PC-9 (cell line): Measurements from ENCODE around the gene HES1. TPM values are rescaled to one million over a fixed set of nuclear protein-coding genes. Genes with fewer than 3 reads are reported as not detected.

ENCODE experiments used
- BruUV-seq: library from RNA; stranded (reverse); fragments of 400-500 nt; replicated peaks from 2 replicates; lab custom pipeline; 2021; lab: Mats Ljungman, UMichigan
- CTCF ChIA-PET: fragments of 300-600 bp; sonication (Branson Sonifier 250); formaldehyde crosslinking; loops from one replicate; lab custom pipeline; 2022; ENCODE audit warnings: antibody characterized with exemption; lab: Charles Lee
- POLR2A ChIA-PET: fragments of 300-600 bp; sonication (Branson Sonifier 250); formaldehyde crosslinking; loops from one replicate; lab custom pipeline; 2022; ENCODE audit warnings: antibody characterized with exemption; ENCODE audit not compliant: unreplicated experiment; lab: Charles Lee
- DNase-seq, 2 experiments: peaks; one replicate each; pipeline versions ENCODE4 v3.0.0 to v3.0.0-alpha.2; 2015 to 2022; ENCODE audit warnings: mixed read lengths in 1 of 2
- H2AFZ ChIP-seq: fragments of 200-600 bp; sonication (generic); 2 replicates; pipeline ENCODE4 v1.8.1; 2017; ENCODE audit warnings: antibody characterized with exemption
- H3F3A ChIP-seq: fragments of 200-600 bp; sonication (generic); 2 replicates; pipeline ENCODE4 v1.8.1; 2017; ENCODE audit warnings: antibody characterized with exemption, mild to moderate bottlenecking, low read depth; ENCODE audit not compliant: insufficient read depth
- H3K27ac ChIP-seq: fragments of 200-600 bp; sonication (generic); 2 replicates; pipeline ENCODE4 v1.6.1; 2016; ENCODE audit warnings: mixed run types
- H3K27me3 ChIP-seq: fragments of 200-600 bp; sonication (generic); 2 replicates; pipeline ENCODE4 v1.6.1; 2016; ENCODE audit warnings: low read depth, mixed run types; ENCODE audit not compliant: insufficient read depth
- H3K36me3 ChIP-seq: fragments of 200-600 bp; sonication (generic); 2 replicates; pipeline ENCODE4 v1.6.1; 2016; ENCODE audit warnings: low read depth, mixed run types
- H3K4me1 ChIP-seq: fragments of 200-600 bp; sonication (generic); replicated peaks from 2 replicates; pipeline ENCODE4 v1.6.1; 2016; ENCODE audit warnings: mixed run types; ENCODE audit not compliant: insufficient read depth
- H3K4me2 ChIP-seq: fragments of 200-600 bp; sonication (generic); 2 replicates; pipeline ENCODE4 v1.6.1; 2017; ENCODE audit warnings: mixed run types
- H3K4me3 ChIP-seq: fragments of 200-600 bp; sonication (generic); 2 replicates; pipeline ENCODE4 v1.6.1; 2016; ENCODE audit warnings: mixed run types
- H3K79me2 ChIP-seq: fragments of 200-600 bp; sonication (generic); 2 replicates; pipeline ENCODE4 v1.6.1; 2017; ENCODE audit warnings: low read depth, mixed run types
- H3K9me2 ChIP-seq: fragments of 200-600 bp; sonication (generic); 2 replicates; pipeline ENCODE4 v1.8.1; 2017; ENCODE audit warnings: mild to moderate bottlenecking; ENCODE audit not compliant: insufficient read depth
- H3K9me3 ChIP-seq: fragments of 200-600 bp; sonication (generic); 2 replicates; pipeline ENCODE4 v1.8.1; 2016; ENCODE audit warnings: low read depth; ENCODE audit not compliant: insufficient read depth
- H4K20me1 ChIP-seq: fragments of 200-600 bp; sonication (generic); 2 replicates; pipeline ENCODE4 v1.8.1; 2017; ENCODE audit not compliant: insufficient read depth
- CTCF ChIP-seq: fragments of 200-600 bp; sonication (generic); conservative IDR thresholded peaks from 2 replicates; pipeline ENCODE4 v1.6.1; 2017; ENCODE audit warnings: mixed run types, antibody characterized with exemption, mild to moderate bottlenecking, moderate library complexity
- EZH2 ChIP-seq: fragments of 200-600 bp; sonication (generic); IDR thresholded peaks from 2 replicates; pipeline ENCODE4 v1.8.0; 2017; ENCODE audit warnings: antibody characterized with exemption, low read depth
- intact Hi-C: fragments of 100-400 bp; cut with micrococcal nuclease; formaldehyde crosslinking; loops from one replicate; pipeline ENCODE4 v1.10.0; 2022; ENCODE audit not compliant: unreplicated experiment
- total RNA-seq: library from RNA; stranded (reverse); gene quantifications from 2 replicates; pipeline ENCODE4 v1.2.3, GENCODE V29; 2021

HES1 gene
- total RNA-seq, 1 experiment from 2014 or later, result 66.5 TPM

DNA sequence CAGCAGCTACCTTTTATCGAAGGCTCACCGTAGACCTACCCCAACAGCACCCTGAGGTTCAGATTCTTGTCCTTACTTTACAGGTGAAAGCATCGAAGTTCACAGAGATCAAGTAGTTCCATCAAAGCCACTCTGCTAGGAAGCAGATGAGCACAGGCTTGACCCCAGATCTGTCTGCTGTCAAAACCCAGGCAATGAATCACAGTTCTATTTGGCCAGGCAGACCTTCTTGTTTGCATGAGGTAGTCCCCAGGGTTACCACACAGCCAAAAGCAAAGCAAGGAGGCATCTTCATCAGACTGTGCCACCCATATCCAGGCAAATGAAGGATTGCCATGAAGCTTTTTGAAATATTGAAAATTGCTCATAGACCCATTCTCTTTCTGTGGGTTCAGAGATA lies 33.0 kb downstream of the HES1 start:
- H4K20me1 ChIP-seq, result no peaks in the 10 kb centered on the region
- no peak for DNase-seq
- no peaks in the 10 kb centered on the region for H3K36me3 ChIP-seq
- no peak for TF ChIP-seq EZH2
- TF ChIP-seq CTCF, result no peak
- CTCF ChIA-PET, result interaction anchor here (1.3 kb wide), 1 partner anchor 147 kb away, joined by 3 read pairs; no protein-coding TSS in a partner anchor
- BruUV-seq, result no TSS peak
- H3K27me3 ChIP-seq, result no peaks in the 10 kb centered on the region
- H3K4me1 ChIP-seq, result peaks cover 8% of the 10 kb centered on the region
- H3K79me2 ChIP-seq, result no peaks in the 10 kb centered on the region
- H3F3A ChIP-seq, result no peaks in the 10 kb centered on the region
- intact Hi-C loops, result no loop called here
- POLR2A ChIA-PET, result interaction anchor here (0.6 to 0.7 kb wide), 2 partner anchors 30 to 102 kb away, joined by 3 to 7 read pairs; no protein-coding TSS in a partner anchor
- no peaks in the 10 kb centered on the region for H3K9me2 ChIP-seq
- H3K9me3 ChIP-seq, result no peaks in the 10 kb centered on the region
- no peak overlapping the region for H2AFZ ChIP-seq
- no peak overlapping the region for H3K4me3 ChIP-seq
- no peak overlapping the region for H3K4me2 ChIP-seq
- no peak overlapping the region for H3K27ac ChIP-seq

- ChIA-PET POLR2A (interaction anchor here (0.6 to 0.7 kb wide), 2 partner anchors 31 to 101 kb away, joined by 3 to 7 read pairs; no protein-coding TSS in a partner anchor), CTCF (interaction anchor here (1.3 kb wide), 1 partner anchor 146 kb away, joined by 3 read pairs; no protein-coding TSS in a partner anchor)
- no peaks in the 10 kb centered on the region for H3K9me2 ChIP-seq
- no peak for DNase-seq
- no peaks in the 10 kb centered on the region for H3F3A ChIP-seq
- no peaks in the 10 kb centered on the region for H4K20me1 ChIP-seq
- no peaks in the 10 kb centered on the region for H3K9me3 ChIP-seq
- intact Hi-C loops, result no loop called here
- H3K27ac ChIP-seq, result no peak overlapping the region
- H3K4me3 ChIP-seq, result no peak overlapping the region
- H3K36me3 ChIP-seq, result no peaks in the 10 kb centered on the region
- H3K27me3 ChIP-seq, result no peaks in the 10 kb centered on the region
- no TSS peak for BruUV-seq
- TF ChIP-seq EZH2 (no peak), CTCF (no peak)
- H3K79me2 ChIP-seq, result no peaks in the 10 kb centered on the region
- no peak overlapping the region for H3K4me2 ChIP-seq
- H2AFZ ChIP-seq, result no peak overlapping the region
- peaks cover 8% of the 10 kb centered on the region; the same call in 1 of the 2 replicates for H3K4me1 ChIP-seq
Measured at GRCh38 chr3:194169595-194169994, 33.6 kb downstream of the HES1 start.

GRCh38 chr3:194170793-194171192 lies 34.8 kb downstream of the HES1 start:
- intact Hi-C loops, result no loop called here
- Histone ChIP-seq H3K79me2 (no peaks in the 10 kb centered on the region), H3K9me3 (no peaks in the 10 kb centered on the region), H3K27ac (no peak overlapping the region), H3K4me2 (no peak overlapping the region), H3K9me2 (no peaks in the 10 kb centered on the region), H3F3A (no peaks in the 10 kb centered on the region), H3K4me1 (peaks cover 8% of the 10 kb centered on the region; the same call in 1 of the 2 replicates), H3K4me3 (no peak overlapping the region), H3K27me3 (no peaks in the 10 kb centered on the region), H3K36me3 (no peaks in the 10 kb centered on the region), H4K20me1 (no peaks in the 10 kb centered on the region), H2AFZ (no peak overlapping the region)
- ChIA-PET POLR2A (interaction anchor here (0.5 kb wide), 1 partner anchor 294 kb away, joined by 8 read pairs; no protein-coding TSS in a partner anchor), CTCF (no interaction called here)
- TF ChIP-seq CTCF (no peak), EZH2 (no peak)
- BruUV-seq, result no TSS peak
- no peak for DNase-seq
